Chondrocyte (in vitro differentiated cells): ENCODE results near the gene NSMF. TPM values are rescaled to one million over a fixed set of nuclear protein-coding genes. Genes with fewer than 3 reads are reported as not detected.

Experiments used
- DNase-seq: peaks from one replicate; pipeline ENCODE4 v3.0.0; 2021; ENCODE audit warnings: mixed read lengths, low spot score
- H3K27ac Mint-ChIP-seq: one replicate; pipeline ENCODE4 v1.8.0; 2021; ENCODE audit warnings: mild to moderate bottlenecking, moderate library complexity, mixed read lengths; ENCODE audit not compliant: unreplicated experiment
- H3K27me3 Mint-ChIP-seq: 2 replicates; pipeline ENCODE4 v1.8.0; 2021; ENCODE audit warnings: low read depth, mixed read lengths
- H3K36me3 Mint-ChIP-seq: 2 replicates; pipeline ENCODE4 v1.8.0; 2021; ENCODE audit warnings: low read depth, mixed read lengths
- H3K4me1 Mint-ChIP-seq: 2 replicates; pipeline ENCODE4 v1.8.0; 2021; ENCODE audit warnings: low read depth, mild to moderate bottlenecking, mixed read lengths
- H3K4me3 Mint-ChIP-seq: one replicate; pipeline ENCODE4 v1.8.0; 2021; ENCODE audit warnings: mild to moderate bottlenecking, moderate library complexity, mixed read lengths; ENCODE audit not compliant: unreplicated experiment
- H3K9me3 Mint-ChIP-seq: 2 replicates; pipeline ENCODE4 v1.8.0; 2021; ENCODE audit warnings: low read depth, mixed read lengths
- CTCF ChIP-seq: fragments of 200-600 bp; sonication (generic); IDR thresholded peaks from 2 replicates; pipeline ENCODE4 v1.5.0; 2021; ENCODE audit warnings: antibody characterized with exemption, mild to moderate bottlenecking, moderate library complexity
- total RNA-seq: library from RNA; stranded (reverse); gene quantifications from 3 replicates; pipeline ENCODE4 v1.2.1, GENCODE V29; 2021

NSMF gene
- total RNA-seq, 1 donor from 2014 or later: 86.1 TPM

- H3K4me3 Mint-ChIP-seq: no peak overlapping the region
- DNase-seq: peak; percentile 95
- H3K9me3 Mint-ChIP-seq: no peaks in the 10 kb centered on the region
- H3K36me3 Mint-ChIP-seq: no peaks in the 10 kb centered on the region
- H3K4me1 Mint-ChIP-seq: no peaks in the 10 kb centered on the region
- H3K27me3 Mint-ChIP-seq: no peaks in the 10 kb centered on the region
- H3K27ac Mint-ChIP-seq: no peak overlapping the region
- no peak for TF ChIP-seq CTCF
Observed at GRCh38 chr9:137435980-137436760, 23.0 kb downstream of the NSMF start.

GRCh38 chr9:137435381-137435891, 23.7 kb downstream of the NSMF start:
- DNase-seq: peak; percentile 88
- no peak for TF ChIP-seq CTCF

GRCh38 chr9:137434498-137435380, 24.4 kb downstream of the NSMF start:
- Mint-ChIP-seq H3K4me3 (no peak overlapping the region), H3K4me1 (no peaks in the 10 kb centered on the region), H3K36me3 (no peaks in the 10 kb centered on the region), H3K9me3 (no peaks in the 10 kb centered on the region), H3K27me3 (no peaks in the 10 kb centered on the region), H3K27ac (no peak overlapping the region)
- DNase-seq: peak; percentile 84
- no peak for TF ChIP-seq CTCF

More at GRCh38 chr9:137435381-137435891, 23.7 kb downstream of the NSMF start:
- H3K27ac Mint-ChIP-seq: no peak overlapping the region
- H3K27me3 Mint-ChIP-seq: no peaks in the 10 kb centered on the region
- H3K4me1 Mint-ChIP-seq: no peaks in the 10 kb centered on the region
- no peaks in the 10 kb centered on the region for H3K9me3 Mint-ChIP-seq
- H3K36me3 Mint-ChIP-seq: no peaks in the 10 kb centered on the region
- H3K4me3 Mint-ChIP-seq: no peak overlapping the region

GRCh38 chr9:137433916-137434431, 25.2 kb downstream of the NSMF start:
- TF ChIP-seq CTCF: no peak
- no peaks in the 10 kb centered on the region for H3K4me1 Mint-ChIP-seq
- H3K36me3 Mint-ChIP-seq: no peaks in the 10 kb centered on the region

GRCh38 chr9:137433349-137433915, 25.7 kb downstream of the NSMF start:
- Mint-ChIP-seq H3K9me3 (no peaks in the 10 kb centered on the region), H3K27ac (no peak overlapping the region), H3K27me3 (no peaks in the 10 kb centered on the region), H3K36me3 (no peaks in the 10 kb centered on the region), H3K4me3 (no peak overlapping the region), H3K4me1 (no peaks in the 10 kb centered on the region)
- no peak for TF ChIP-seq CTCF
- peak; percentile 81 for DNase-seq

More at GRCh38 chr9:137433916-137434431, 25.2 kb downstream of the NSMF start:
- Mint-ChIP-seq H3K27me3 (no peaks in the 10 kb centered on the region), H3K4me3 (no peak overlapping the region), H3K27ac (no peak overlapping the region), H3K9me3 (no peaks in the 10 kb centered on the region)
- DNase-seq: peak; percentile 84
